ENCODE measurements around the gene STX16. TPM values are rescaled to one million over a fixed set of nuclear protein-coding genes. Genes with fewer than 3 reads are reported as not detected.

The STX16 gene, protein sequence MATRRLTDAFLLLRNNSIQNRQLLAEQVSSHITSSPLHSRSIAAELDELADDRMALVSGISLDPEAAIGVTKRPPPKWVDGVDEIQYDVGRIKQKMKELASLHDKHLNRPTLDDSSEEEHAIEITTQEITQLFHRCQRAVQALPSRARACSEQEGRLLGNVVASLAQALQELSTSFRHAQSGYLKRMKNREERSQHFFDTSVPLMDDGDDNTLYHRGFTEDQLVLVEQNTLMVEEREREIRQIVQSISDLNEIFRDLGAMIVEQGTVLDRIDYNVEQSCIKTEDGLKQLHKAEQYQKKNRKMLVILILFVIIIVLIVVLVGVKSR
- polyA plus RNA-seq (2012; ENCODE audit: missing spikeins), result 61.5 TPM

DNA sequence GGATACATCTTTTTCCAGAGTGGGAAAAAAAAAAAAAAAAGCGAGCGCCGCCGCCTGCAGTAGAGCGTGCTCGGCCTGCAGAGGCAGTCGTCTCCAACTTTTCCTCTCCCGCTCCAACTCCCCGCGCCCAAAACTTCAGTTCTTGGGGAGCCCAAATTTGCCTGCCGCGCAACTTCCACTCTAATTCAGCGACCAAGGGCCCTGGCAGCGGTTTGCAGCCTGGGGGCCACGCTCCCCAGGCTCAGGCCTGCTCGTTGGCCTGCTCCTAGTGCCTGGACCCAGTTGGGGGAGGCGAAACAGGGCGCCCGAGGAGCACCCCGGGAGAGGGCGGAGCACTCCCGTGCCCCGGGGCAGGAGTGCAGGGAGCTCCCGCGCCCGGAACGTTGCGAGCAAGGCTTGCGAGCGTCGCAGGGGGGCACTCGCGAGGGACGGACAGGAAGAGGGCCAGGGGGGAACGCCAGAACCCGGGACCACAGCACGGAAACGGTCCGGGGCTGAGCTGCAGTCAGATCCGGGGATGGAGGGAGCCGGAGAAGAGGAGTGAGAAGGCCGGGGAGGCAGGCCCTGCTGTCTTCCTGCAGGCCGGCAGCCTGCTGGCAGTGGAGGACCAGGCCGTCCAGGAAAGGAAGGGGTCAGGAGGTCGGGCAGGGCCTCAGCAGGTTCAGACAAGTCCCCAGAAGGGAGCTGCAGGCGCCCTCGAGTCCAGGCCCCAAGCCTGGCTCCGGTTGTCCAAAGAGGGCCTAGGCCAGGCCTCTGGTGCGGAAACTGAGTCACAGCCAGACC lies at the start of gene STX16:
Gene STX16 (plus strand): TSS at position 508 of the 783 bp plus-strand sequence. CDS start 724 bp downstream, outside the sequence.
- peak; percentile 83 for FAIRE-seq
- TF ChIP-seq POLR2A (IDR thresholded peaks at IDR 0.05; ENCODE audit: low read depth, low read length) (peak; percentile 89), TAF1 (IDR thresholded peaks at IDR 0.05; ENCODE audit: borderline replicate concordance, low read depth, low read length) (peak; percentile 90), POLR2AphosphoS5 (IDR thresholded peaks at IDR 0.05; ENCODE audit: low read depth, low read length) (peak; percentile 87)
- peak; percentile 94 for DNase-seq (ENCODE audit: insufficient read length)

DNA sequence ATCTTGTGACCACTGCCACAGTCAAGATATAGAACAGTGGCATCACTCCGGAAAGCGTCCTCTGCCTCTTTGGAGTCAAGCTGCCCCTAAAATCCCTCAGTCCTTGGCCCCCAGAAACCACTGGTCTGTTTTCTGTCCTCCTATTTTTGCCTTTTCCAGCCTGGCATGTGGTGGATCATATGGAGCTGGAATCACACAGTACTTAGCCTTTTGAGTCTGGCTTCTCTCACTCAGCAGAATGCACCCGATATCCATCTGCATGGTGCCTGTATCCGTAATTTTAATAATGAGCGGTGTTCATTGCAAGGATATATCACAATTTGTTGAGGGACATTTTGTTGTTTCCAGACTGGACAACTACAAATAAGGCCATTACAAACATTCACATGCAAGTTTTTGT lies 49.0 kb upstream of the STX16 start:
- TF ChIP-seq POLR2AphosphoS5 (IDR thresholded peaks at IDR 0.05; ENCODE audit: low read depth, low read length) (no peak), TAF1 (IDR thresholded peaks at IDR 0.05; ENCODE audit: borderline replicate concordance, low read depth, low read length) (no peak), POLR2A (IDR thresholded peaks at IDR 0.05; ENCODE audit: low read depth, low read length) (no peak)
- FAIRE-seq (no peak), DNase-seq (ENCODE audit: insufficient read length) (no peak)

DNA sequence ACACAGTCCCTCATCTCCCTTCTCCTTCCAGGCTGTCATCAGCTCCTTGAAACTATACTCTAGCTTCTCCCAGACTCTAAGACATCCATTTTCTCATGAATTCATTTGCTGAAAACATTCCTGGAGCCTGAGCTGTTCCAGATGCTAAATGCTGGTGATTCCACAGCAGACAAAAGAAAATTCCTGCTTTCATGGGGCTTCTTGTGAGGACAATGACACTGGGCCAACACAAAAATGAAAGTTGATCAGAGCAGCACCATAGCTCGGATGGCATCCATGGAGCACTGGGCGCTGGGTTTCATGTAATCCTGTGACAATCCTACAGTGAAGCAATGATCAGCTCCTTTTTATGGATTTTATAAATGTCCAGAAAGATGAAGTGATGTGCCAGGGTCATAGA lies 47.4 kb upstream of the STX16 start:
- FAIRE-seq, result no peak

DNA sequence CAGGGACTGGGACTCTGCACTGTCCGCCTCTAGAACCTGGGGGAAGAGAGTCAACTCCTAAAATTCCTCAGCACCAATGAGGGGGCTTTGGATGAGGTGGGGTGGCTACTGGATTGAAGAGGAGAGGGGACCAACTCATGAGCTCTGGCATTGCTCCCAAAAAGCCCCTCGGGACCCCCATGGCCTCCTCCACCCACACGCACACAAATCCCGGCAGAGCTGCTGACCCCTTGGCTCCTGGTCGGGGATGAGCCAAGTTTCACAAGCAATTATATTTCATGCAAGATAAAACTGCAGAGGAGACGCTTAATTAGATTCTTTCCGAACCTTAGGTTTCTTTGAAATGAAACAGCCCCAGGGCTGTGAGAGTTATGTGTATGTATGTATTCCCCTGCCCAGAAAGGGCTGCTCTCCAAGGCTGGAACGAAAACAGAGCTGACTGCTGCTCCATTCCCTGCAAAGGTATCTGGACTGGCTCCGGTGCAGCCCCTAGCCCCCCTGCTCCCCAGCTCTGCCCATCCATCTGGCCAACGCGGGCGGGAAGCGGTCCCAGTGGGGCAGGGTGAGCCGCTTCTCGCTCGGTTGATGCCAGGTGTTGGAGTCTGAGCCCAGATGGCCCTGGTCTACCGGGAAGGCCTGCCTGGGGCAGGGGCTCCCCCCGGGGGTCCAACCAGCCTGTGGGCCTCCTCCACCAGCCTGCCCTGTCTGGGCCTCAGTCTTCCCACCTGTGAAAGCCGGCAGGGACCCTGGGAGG lies 46.8 kb upstream of the STX16 start:
- no peak for DNase-seq (ENCODE audit: insufficient read length)
- TF ChIP-seq POLR2AphosphoS5 (IDR thresholded peaks at IDR 0.05; ENCODE audit: low read depth, low read length), result no peak
- no peak for TF ChIP-seq TAF1 (IDR thresholded peaks at IDR 0.05; ENCODE audit: borderline replicate concordance, low read depth, low read length)
- TF ChIP-seq POLR2A (IDR thresholded peaks at IDR 0.05; ENCODE audit: low read depth, low read length), result no peak
- FAIRE-seq, result no peak

More for the DNA sequence above, 47.4 kb upstream of the STX16 start:
- no peak for DNase-seq (ENCODE audit: insufficient read length)
- TF ChIP-seq TAF1 (IDR thresholded peaks at IDR 0.05; ENCODE audit: borderline replicate concordance, low read depth, low read length) (no peak), POLR2AphosphoS5 (IDR thresholded peaks at IDR 0.05; ENCODE audit: low read depth, low read length) (no peak), POLR2A (IDR thresholded peaks at IDR 0.05; ENCODE audit: low read depth, low read length) (no peak)

DNA sequence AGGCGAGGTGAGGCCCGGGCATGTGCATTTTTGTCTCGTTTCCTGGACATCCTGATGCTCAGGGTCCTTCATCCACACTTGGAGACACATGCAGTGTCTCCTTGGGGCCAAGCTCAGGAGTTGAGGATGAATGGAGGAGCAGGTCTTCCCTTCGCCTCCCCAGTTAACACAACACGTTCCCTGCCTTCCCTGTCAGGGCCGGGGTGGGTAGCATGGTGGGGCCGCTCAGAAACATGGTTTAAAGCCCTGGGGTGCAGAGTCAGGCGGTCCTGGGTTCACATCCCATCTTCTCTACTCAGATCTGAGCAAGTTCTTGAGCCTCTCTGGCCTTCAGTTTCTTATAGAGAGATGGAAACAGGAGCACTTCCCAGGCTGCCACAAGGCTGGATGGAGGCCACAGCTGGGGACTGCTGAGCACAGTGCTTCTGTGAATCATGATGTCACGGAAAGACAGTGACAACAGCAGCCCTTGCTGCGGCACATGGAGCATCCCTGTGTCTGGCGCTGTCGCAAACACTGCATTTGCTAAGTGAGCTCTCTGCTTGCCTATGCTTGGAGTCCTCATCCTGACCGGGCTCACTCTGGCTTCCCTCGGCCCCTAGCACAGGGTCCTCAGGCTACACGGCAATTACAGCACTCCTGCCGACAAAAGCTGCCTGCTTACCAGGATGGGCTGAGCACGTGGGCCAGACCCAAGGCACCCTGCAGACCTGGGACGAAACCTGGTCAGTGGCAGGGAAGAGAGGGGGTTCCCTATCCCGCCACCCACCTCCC lies 45.6 kb upstream of the STX16 start:
- DNase-seq (ENCODE audit: insufficient read length) (no peak), FAIRE-seq (no peak)
- TF ChIP-seq POLR2A (IDR thresholded peaks at IDR 0.05; ENCODE audit: low read depth, low read length), result no peak
- TF ChIP-seq TAF1 (IDR thresholded peaks at IDR 0.05; ENCODE audit: borderline replicate concordance, low read depth, low read length), result no peak
- no peak for TF ChIP-seq POLR2AphosphoS5 (IDR thresholded peaks at IDR 0.05; ENCODE audit: low read depth, low read length)

DNA sequence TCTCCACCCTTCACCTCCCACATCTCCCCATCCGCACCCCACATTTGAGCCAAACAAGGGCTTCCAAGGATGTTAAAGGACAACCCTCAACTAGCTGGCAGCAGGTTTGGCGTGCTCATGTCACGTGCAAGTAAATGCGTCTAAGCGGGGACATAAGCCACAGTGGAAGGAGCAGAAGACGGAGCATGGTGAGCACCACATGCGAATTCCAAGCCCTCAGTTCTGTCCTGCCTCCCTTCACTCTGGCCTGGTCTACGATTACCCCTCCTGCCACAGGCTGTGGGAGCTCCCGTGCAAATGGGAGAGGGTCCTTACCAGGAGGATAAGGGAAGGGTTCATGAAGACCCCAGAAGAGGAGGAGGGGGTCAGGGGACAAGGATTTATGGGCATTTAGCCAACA lies 44.9 kb upstream of the STX16 start:
- DNase-seq (ENCODE audit: insufficient read length) (no peak), FAIRE-seq (no peak)
- no peak for TF ChIP-seq TAF1 (IDR thresholded peaks at IDR 0.05; ENCODE audit: borderline replicate concordance, low read depth, low read length)
- no peak for TF ChIP-seq POLR2A (IDR thresholded peaks at IDR 0.05; ENCODE audit: low read depth, low read length)
- TF ChIP-seq POLR2AphosphoS5 (IDR thresholded peaks at IDR 0.05; ENCODE audit: low read depth, low read length), result no peak

DNA sequence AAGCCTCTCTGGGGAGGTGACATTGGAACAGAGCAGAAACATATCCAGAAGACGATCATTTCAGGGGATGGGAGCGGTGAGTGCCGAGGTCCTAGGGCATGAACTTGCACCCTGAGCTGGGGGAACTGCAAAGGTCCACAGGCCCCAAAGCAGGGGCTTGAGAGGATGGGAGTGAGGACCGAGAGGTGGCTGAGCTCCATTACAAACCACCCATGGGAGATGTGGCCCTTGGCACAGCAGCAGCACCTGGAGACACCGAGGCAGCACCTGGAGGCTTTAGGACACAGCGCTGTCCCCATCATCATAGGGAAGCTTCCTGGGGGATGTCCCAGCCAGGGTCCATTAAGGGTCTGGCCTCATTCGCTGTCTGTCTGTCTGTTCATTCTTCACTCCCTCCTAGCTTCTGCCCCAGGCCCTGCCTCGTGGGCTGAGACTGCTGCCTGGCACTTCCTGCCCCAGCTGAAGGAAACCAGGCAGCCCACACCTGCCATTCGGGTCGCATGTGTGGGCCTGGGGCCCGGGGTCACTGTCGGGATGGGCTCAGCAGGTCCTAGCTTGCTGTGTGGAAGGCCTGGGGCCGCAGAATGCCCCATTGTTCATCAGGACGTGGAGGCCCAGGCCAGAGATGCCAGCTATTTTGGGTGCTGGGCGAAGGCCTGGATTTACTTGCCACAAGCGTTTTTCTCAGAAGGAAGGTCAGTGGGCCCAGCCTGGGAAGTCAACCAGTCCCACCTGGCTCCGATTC lies 42.8 kb upstream of the STX16 start:
- DNase-seq (ENCODE audit: insufficient read length) (no peak), FAIRE-seq (no peak)
- TF ChIP-seq POLR2AphosphoS5 (IDR thresholded peaks at IDR 0.05; ENCODE audit: low read depth, low read length) (no peak), TAF1 (IDR thresholded peaks at IDR 0.05; ENCODE audit: borderline replicate concordance, low read depth, low read length) (no peak), POLR2A (IDR thresholded peaks at IDR 0.05; ENCODE audit: low read depth, low read length) (no peak)

DNA sequence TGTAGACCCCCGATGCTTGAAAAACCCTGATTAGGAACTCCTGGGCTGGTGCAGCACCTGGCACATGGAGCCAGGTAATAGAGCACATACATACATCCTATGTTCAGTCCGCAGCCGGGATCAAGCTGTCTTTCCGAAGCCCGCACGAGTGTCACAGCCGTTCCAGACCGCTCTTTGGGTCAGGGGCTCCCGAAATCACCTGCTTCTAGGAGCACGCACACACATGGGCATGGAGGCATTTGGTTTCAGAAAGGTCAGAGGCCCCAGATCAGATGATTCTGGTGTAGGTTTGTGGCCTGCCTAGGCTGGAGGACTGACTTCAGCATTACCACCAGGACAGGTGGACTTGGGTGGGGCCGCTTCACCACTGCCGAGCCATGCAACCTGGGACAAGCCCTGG lies 42.1 kb upstream of the STX16 start:
- no peak for DNase-seq (ENCODE audit: insufficient read length)
- TF ChIP-seq POLR2AphosphoS5 (IDR thresholded peaks at IDR 0.05; ENCODE audit: low read depth, low read length) (no peak), POLR2A (IDR thresholded peaks at IDR 0.05; ENCODE audit: low read depth, low read length) (no peak), TAF1 (IDR thresholded peaks at IDR 0.05; ENCODE audit: borderline replicate concordance, low read depth, low read length) (no peak)
- no peak for FAIRE-seq

DNA sequence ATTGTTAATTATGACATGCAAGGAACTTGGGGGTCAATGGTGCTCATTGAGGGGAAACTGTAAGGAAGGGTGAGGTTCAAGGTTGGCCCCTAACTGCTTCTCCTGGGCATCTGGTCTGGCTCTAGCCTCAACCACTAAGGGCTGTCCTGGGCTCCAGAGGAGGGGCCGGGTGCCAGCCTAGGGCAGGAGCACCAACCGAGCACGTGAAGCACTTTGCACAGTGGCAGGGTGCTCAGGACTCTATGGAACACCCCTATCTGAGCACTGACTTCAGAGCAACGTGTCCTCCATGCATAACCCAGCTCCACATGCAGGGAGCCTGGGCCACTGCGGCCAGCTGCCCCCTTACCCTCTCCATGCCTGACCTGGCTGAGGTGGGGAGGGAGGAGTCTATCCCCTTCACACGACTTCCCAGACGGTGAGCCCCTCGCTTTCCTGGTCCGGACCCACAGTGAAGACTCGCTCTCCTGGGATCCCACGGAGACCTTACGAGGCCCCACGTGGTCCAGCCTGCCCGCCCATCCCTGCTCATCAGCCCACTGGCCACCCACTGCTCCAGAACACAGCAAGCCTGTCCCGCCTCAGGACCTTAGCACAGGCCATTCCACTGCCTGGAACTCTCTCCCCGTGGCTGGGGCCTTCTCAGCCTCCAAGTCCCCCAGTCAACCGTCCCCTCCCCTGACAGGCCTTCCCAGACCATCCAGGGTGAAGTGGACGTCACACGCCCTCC lies 40.8 kb upstream of the STX16 start:
- TF ChIP-seq TAF1 (IDR thresholded peaks at IDR 0.05; ENCODE audit: borderline replicate concordance, low read depth, low read length), result no peak
- no peak for TF ChIP-seq POLR2A (IDR thresholded peaks at IDR 0.05; ENCODE audit: low read depth, low read length)
- TF ChIP-seq POLR2AphosphoS5 (IDR thresholded peaks at IDR 0.05; ENCODE audit: low read depth, low read length), result no peak
- DNase-seq (ENCODE audit: insufficient read length) (no peak), FAIRE-seq (no peak)

All from GM12892 (cell line).